Measurements from ENCODE around the gene MTMR3. TPM values are rescaled to one million over a fixed set of nuclear protein-coding genes. Genes with fewer than 3 reads are reported as not detected.

MTMR3 gene
- total and polyA plus RNA-seq, 2 of the 8 experiments (the other 6 are each of a cell fraction or from before 2014, with no cell fraction given), result 16.9 to 18.5 TPM

GRCh38 chr22:29994943-29995342 is 112.0 kb downstream of the MTMR3 start (continued):
- TF ChIP-seq CBX8 (IDR thresholded peaks at IDR 0.05; ENCODE audit: borderline replicate concordance, low read depth, low read length) (no peak), ZNF274 (IDR thresholded peaks at IDR 0.05; ENCODE audit: borderline replicate concordance, extremely low read depth, low read length) (no peak), SAP30 (IDR thresholded peaks at IDR 0.05; ENCODE audit: insufficient read depth, insufficient replicate concordance, low read length) (no peak), TBP (IDR thresholded peaks at IDR 0.05; ENCODE audit: low read depth, low read length) (no peak), RBBP5 (IDR thresholded peaks at IDR 0.05; ENCODE audit: borderline replicate concordance, low read depth, low read length) (no peak), EZH2 (IDR thresholded peaks at IDR 0.05; ENCODE audit: low read depth, low read length, severe bottlenecking) (no peak), GTF2F1 (IDR thresholded peaks at IDR 0.05; ENCODE audit: borderline replicate concordance, low read depth, low read length) (no peak)
